Middle frontal gyrus (tissue), 1 donor: ENCODE data around the gene PCDHGA11.
"Not testable (repeated sequence)": the region's sequence is repeated elsewhere in the genome, so short reads cannot be mapped to it uniquely, and the experiment has no call there.

Experiments used
- DNase-seq: peaks from one replicate; pipeline ENCODE4 v3.0.0-alpha.2; 2015; ENCODE audit warnings: low spot score; ENCODE audit errors: extremely low spot score

PCDHGA11 gene

GRCh38 chr5:141420855-141421488 lies at the start of gene PCDHGA11:
Gene PCDHGA11 (plus strand): TSS chr5:141421051. CDS start chr5:141421228, 177 bp downstream.
- no peak for DNase-seq

- no peak for DNase-seq
Observed at GRCh38 chr5:141371572-141372475, 49.0 kb upstream of the PCDHGA11 start.

- no peak for DNase-seq
Observed at GRCh38 chr5:141373673-141374317, 47.1 kb upstream of the PCDHGA11 start, which contains the start of gene PCDHGA6. Gene PCDHGA6 (plus strand): TSS chr5:141373891. CDS start chr5:141374084, 193 bp downstream.

GRCh38 chr5:141374627-141375026 lies 46.2 kb upstream of the PCDHGA11 start:
- DNase-seq: no peak

GRCh38 chr5:141375444-141376155 lies 45.3 kb upstream of the PCDHGA11 start:
- not testable (repeated sequence) for DNase-seq

GRCh38 chr5:141382469-141383294 lies 38.2 kb upstream of the PCDHGA11 start, which contains the start of gene PCDHGA7:
Gene PCDHGA7 (plus strand): TSS chr5:141382742. CDS start chr5:141382900, 158 bp downstream.
- no peak for DNase-seq

GRCh38 chr5:141383345-141383744 lies 37.5 kb upstream of the PCDHGA11 start:
- DNase-seq: no peak

- no peak for DNase-seq
Observed at GRCh38 chr5:141384471-141385267, 36.2 kb upstream of the PCDHGA11 start.

GRCh38 chr5:141387557-141388311 lies 33.1 kb upstream of the PCDHGA11 start, which contains the start of gene PCDHGB4:
Gene PCDHGB4 (plus strand): TSS chr5:141387698. CDS start chr5:141387885, 187 bp downstream.
- not testable (repeated sequence) for DNase-seq

- DNase-seq: no peak
Observed at GRCh38 chr5:141388661-141389060, 32.2 kb upstream of the PCDHGA11 start.

GRCh38 chr5:141389153-141390042 lies 31.5 kb upstream of the PCDHGA11 start:
- DNase-seq: no peak

- no peak for DNase-seq
Observed at GRCh38 chr5:141392429-141393198, 28.2 kb upstream of the PCDHGA11 start, which contains the start of gene PCDHGA8. Gene PCDHGA8 (plus strand): TSS chr5:141392633. CDS start chr5:141392814, 181 bp downstream.

GRCh38 chr5:141393267-141393666 lies 27.6 kb upstream of the PCDHGA11 start:
- no peak for DNase-seq

- DNase-seq: not testable (repeated sequence)
Observed at GRCh38 chr5:141394401-141395187, 26.3 kb upstream of the PCDHGA11 start.

- DNase-seq: not testable (repeated sequence)
Observed at GRCh38 chr5:141397756-141398551, 22.9 kb upstream of the PCDHGA11 start, which contains the start of gene PCDHGB5. Gene PCDHGB5 (plus strand): TSS chr5:141397947. CDS start chr5:141398128, 181 bp downstream.
